ENCODE results near the gene ARRB2. TPM values are rescaled to one million over a fixed set of nuclear protein-coding genes. Genes with fewer than 3 reads are reported as not detected.
"Not testable (repeated sequence)": the region's sequence is repeated elsewhere in the genome, so short reads cannot be mapped to it uniquely, and the experiment has no call there.

The ARRB2 gene
- total and polyA plus RNA-seq, 2 donors (not counting 3 experiments of a cell fraction or from before 2014, with no cell fraction given): 18.6 to 21.3 TPM

DNA sequence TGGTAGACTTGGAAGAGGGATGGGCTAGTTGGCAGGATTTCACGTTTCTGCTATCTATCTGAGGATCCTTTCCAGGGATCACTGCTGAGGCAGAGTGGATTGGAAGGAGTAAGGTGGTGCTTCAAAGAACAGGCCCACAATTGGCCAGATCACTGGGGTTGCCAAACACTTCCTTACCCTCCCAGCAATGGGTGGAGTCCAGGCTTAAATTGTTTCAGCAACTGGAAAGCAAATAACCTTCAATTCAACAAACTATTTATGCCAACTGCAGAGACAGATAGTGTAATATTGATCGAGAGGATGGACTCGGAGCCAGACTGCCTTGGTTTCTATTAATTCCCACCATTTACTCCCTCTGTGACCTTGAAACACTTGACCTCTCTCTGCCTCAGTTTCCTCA lies 2.1 kb downstream of the ARRB2 start:
- Histone ChIP-seq H3K9me1 (replicated peaks; ENCODE audit: control insufficient read depth, extremely low read depth, insufficient read depth, low read length) (no peaks in the 10 kb centered on the region), H3K4me3 (replicated peaks in 1 of 3; ENCODE audit: insufficient read depth in 1 of 3, low read depth in 1 of 3, low read length in 3 of 3) (no peak overlapping the region), H4K20me1 (replicated peaks; ENCODE audit: control insufficient read depth, extremely low read depth, insufficient read depth, low read length) (no peaks in the 10 kb centered on the region), H3K27ac (ENCODE audit: insufficient read depth, low read depth, low read length) (no peak overlapping the region), H3K4me1 (ENCODE audit: control insufficient read depth, extremely low read depth, insufficient read depth, low read length) (peaks cover 18% of the 10 kb centered on the region), H3K27me3 (ENCODE audit: control insufficient read depth in 2 of 2, insufficient read depth in 2 of 2, low read length in 2 of 2) (no peaks in the 10 kb centered on the region), H3K4me2 (ENCODE audit: insufficient read depth, low read length) (no peak overlapping the region), H3K79me2 (ENCODE audit: control insufficient read depth, insufficient read depth, low read length) (no peaks in the 10 kb centered on the region), H2AFZ (ENCODE audit: low read depth, low read length) (no peak overlapping the region), H3K9ac (replicated peaks; ENCODE audit: extremely low read depth, insufficient read depth, low read length) (no peak overlapping the region), H3K9me3 (replicated peaks; ENCODE audit: control insufficient read depth, insufficient read depth, low read length) (no peaks in the 10 kb centered on the region), H3K36me3 (ENCODE audit: control insufficient read depth in 2 of 2, extremely low read depth in 1 of 2, insufficient read depth in 2 of 2, low read length in 2 of 2) (peaks cover 0 to 2% of the 10 kb centered on the region in 2 experiments)
- FAIRE-seq (no peak), DNase-seq (ENCODE audit: low read depth, low spot score) (no peak)
- BruUV-seq (replicated peaks): no TSS peak
- TF ChIP-seq POLR2AphosphoS5 (IDR thresholded peaks at IDR 0.05; ENCODE audit: insufficient read depth, low read depth, low read length): no peak
- TF ChIP-seq, protein P1, sequence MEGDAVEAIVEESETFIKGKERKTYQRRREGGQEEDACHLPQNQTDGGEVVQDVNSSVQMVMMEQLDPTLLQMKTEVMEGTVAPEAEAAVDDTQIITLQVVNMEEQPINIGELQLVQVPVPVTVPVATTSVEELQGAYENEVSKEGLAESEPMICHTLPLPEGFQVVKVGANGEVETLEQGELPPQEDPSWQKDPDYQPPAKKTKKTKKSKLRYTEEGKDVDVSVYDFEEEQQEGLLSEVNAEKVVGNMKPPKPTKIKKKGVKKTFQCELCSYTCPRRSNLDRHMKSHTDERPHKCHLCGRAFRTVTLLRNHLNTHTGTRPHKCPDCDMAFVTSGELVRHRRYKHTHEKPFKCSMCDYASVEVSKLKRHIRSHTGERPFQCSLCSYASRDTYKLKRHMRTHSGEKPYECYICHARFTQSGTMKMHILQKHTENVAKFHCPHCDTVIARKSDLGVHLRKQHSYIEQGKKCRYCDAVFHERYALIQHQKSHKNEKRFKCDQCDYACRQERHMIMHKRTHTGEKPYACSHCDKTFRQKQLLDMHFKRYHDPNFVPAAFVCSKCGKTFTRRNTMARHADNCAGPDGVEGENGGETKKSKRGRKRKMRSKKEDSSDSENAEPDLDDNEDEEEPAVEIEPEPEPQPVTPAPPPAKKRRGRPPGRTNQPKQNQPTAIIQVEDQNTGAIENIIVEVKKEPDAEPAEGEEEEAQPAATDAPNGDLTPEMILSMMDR (IDR thresholded peaks at IDR 0.05; ENCODE audit: extremely low read depth in 1 of 2, insufficient read depth in 1 of 2, low read depth in 1 of 2, low read length in 2 of 2): no peak
- no peak for TF ChIP-seq MAX (IDR thresholded peaks at IDR 0.05; ENCODE audit: insufficient read depth, insufficient read length)
- no peak for TF ChIP-seq FOS (IDR thresholded peaks at IDR 0.05; ENCODE audit: borderline replicate concordance, insufficient read depth, low read length)
- no peak for TF ChIP-seq EZH2 (IDR thresholded peaks at IDR 0.05; ENCODE audit: borderline replicate concordance, low read depth, low read length, severe bottlenecking)
- no peak for TF ChIP-seq POLR2A (IDR thresholded peaks at IDR 0.05; ENCODE audit: low read depth, low read length)
- no peak for TF ChIP-seq JUN (IDR thresholded peaks at IDR 0.05; ENCODE audit: borderline replicate concordance, insufficient read depth, insufficient read length, low read depth)
- no peak for TF ChIP-seq GATA2 (IDR thresholded peaks at IDR 0.05; ENCODE audit: insufficient read depth, insufficient read length, low read depth, low read length)
- TF ChIP-seq MYC (IDR thresholded peaks at IDR 0.05; ENCODE audit: low read depth, low read length): no peak
- intact Hi-C loops (cut with micrococcal nuclease): no loop called here
- dilution Hi-C loops (cut with MboI; ENCODE audit: extremely low pct_ligation_motif_present, low sequenced_read_pairs): no loop called here
- ChIA-PET POLR2A (no interaction called here), CTCF (interaction anchor here (1.4 kb wide), 1 partner anchor 191 kb away, joined by 4 read pairs; the partner anchor contains the start of gene CHRNE)

GRCh38 chr17:4714340-4715062 lies 4.1 kb downstream of the ARRB2 start:
- intact Hi-C loops (cut with micrococcal nuclease); H2AFZ ChIP-seq (ENCODE audit: low read depth, low read length); H3K4me2 ChIP-seq (ENCODE audit: insufficient read depth, low read length); FAIRE-seq; H3K36me3 ChIP-seq (ENCODE audit: control insufficient read depth in 2 of 2, extremely low read depth in 1 of 2, insufficient read depth in 2 of 2, low read length in 2 of 2); H3K79me2 ChIP-seq (ENCODE audit: control insufficient read depth, insufficient read depth, low read length); dilution Hi-C loops (cut with MboI; ENCODE audit: extremely low pct_ligation_motif_present, low sequenced_read_pairs); H3K9ac ChIP-seq (replicated peaks; ENCODE audit: extremely low read depth, insufficient read depth, low read length); H4K20me1 ChIP-seq (replicated peaks; ENCODE audit: control insufficient read depth, extremely low read depth, insufficient read depth, low read length); CTCF ChIA-PET; H3K9me3 ChIP-seq (replicated peaks; ENCODE audit: control insufficient read depth, insufficient read depth, low read length); BruUV-seq (replicated peaks); H3K9me1 ChIP-seq (replicated peaks; ENCODE audit: control insufficient read depth, extremely low read depth, insufficient read depth, low read length); H3K4me3 ChIP-seq (replicated peaks in 1 of 3; ENCODE audit: insufficient read depth in 1 of 3, low read depth in 1 of 3, low read length in 3 of 3); POLR2A ChIA-PET; DNase-seq (ENCODE audit: low read depth, low spot score); H3K27me3 ChIP-seq (ENCODE audit: control insufficient read depth in 2 of 2, insufficient read depth in 2 of 2, low read length in 2 of 2); H3K27ac ChIP-seq (ENCODE audit: insufficient read depth, low read depth, low read length): not testable (repeated sequence)
- H3K4me1 ChIP-seq (ENCODE audit: control insufficient read depth, extremely low read depth, insufficient read depth, low read length): peaks cover 17% of the 10 kb centered on the region

Data from endothelial cell of umbilical vein (primary cell).